H1 (cell line): ENCODE measurements around the gene NCSTN. TPM values are rescaled to one million over a fixed set of nuclear protein-coding genes. Genes with fewer than 3 reads are reported as not detected.

ENCODE experiments used
- EGR1 ChIP-seq: IDR thresholded peaks from 2 replicates; pipeline ENCODE4 v1.6.1; 2011; ENCODE audit warnings: low read depth, low read length, borderline replicate concordance
- polyA plus RNA-seq, 7 experiments: library from polyadenylated mRNA; depleted of rRNA in 3 of 7; stranded (reverse) in 5 of 7; unstranded in 2 of 7; fragments of >200 nt in 5 of 7; fragments of 200-250 nt in 2 of 7; gene quantifications; 1 replicate in 5 of 7; 2 replicates in 1 of 7; 4 replicates in 1 of 7; pipeline versions ENCODE4 v1.2.1 to v1.2.3, GENCODE V29; 2011 to 2013; ENCODE audit warnings: missing spikeins in 2 of 7, mixed read lengths in 2 of 7
- total RNA-seq: library from RNA; stranded (reverse); fragmentation: NEBNext Ultra II Directional; extraction: Animal tissue kit (Norgen Biotek cat#: 25700); gene quantifications from 2 replicates; pipeline ENCODE4 v1.2.1, GENCODE V29; 2021

NCSTN gene
- total and polyA plus RNA-seq, 2 of the 8 experiments (the other 6 are each of a cell fraction or from before 2014, with no cell fraction given) = 64.7 to 125 TPM

GRCh38 chr1:160351629-160352028, 8.4 kb downstream of the NCSTN start (continued):
- TF ChIP-seq EGR1 = no peak
